Uterus (tissue), 2 donors: ENCODE measurements around the gene LHFPL6.

Source experiments
- POLR2A ChIP-seq, 2 donors: fragments of 450-650 bp; IDR thresholded peaks; one replicate each; pipeline ENCODE4 v1.6.1; 2016; ENCODE audit warnings: antibody characterized with exemption in 2 of 2, mild to moderate bottlenecking in 1 of 2, moderate library complexity in 1 of 2
- TF ChIP-seq, protein P1 (sequence below), 4 experiments: fragments of 200-600 bp in 2 of 4; fragments of 450-650 bp in 2 of 4; sonication (generic) in 2 of 4; IDR thresholded peaks; one replicate each; pipeline ENCODE4 v1.5.1; 2016 to 2019; ENCODE audit warnings: antibody characterized with exemption in 4 of 4, mild to moderate bottlenecking in 2 of 4, moderate library complexity in 1 of 4

DNA sequence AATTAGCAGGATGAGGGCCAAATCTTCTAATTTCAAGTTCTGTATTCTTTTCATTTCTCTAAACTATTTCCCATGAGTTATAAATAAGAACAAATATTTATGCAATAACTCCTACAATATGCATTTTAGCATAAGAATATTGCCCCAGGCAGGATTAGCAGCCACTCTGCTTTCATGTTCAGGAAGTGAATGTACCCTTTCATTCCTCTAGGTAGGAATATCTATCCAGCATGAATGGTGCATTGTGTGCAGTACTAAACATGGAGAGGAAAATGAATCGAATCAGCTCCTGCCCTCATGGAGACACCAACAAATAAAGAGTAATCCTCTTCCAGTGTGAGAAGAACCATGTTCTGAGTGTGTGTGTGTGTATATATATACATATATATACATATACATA is 41.0 kb downstream of the LHFPL6 start:
- TF ChIP-seq, protein P1, sequence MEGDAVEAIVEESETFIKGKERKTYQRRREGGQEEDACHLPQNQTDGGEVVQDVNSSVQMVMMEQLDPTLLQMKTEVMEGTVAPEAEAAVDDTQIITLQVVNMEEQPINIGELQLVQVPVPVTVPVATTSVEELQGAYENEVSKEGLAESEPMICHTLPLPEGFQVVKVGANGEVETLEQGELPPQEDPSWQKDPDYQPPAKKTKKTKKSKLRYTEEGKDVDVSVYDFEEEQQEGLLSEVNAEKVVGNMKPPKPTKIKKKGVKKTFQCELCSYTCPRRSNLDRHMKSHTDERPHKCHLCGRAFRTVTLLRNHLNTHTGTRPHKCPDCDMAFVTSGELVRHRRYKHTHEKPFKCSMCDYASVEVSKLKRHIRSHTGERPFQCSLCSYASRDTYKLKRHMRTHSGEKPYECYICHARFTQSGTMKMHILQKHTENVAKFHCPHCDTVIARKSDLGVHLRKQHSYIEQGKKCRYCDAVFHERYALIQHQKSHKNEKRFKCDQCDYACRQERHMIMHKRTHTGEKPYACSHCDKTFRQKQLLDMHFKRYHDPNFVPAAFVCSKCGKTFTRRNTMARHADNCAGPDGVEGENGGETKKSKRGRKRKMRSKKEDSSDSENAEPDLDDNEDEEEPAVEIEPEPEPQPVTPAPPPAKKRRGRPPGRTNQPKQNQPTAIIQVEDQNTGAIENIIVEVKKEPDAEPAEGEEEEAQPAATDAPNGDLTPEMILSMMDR (IDR thresholded peaks at IDR 0.05) = no peak
- TF ChIP-seq POLR2A (IDR thresholded peaks at IDR 0.05) = no peak
